HepG2 (cell line): ENCODE data around the gene NRN1L. TPM values are rescaled to one million over a fixed set of nuclear protein-coding genes. Genes with fewer than 3 reads are reported as not detected.
A peak's percentile ranks its signal among the peaks of the same experiment; 100 is the strongest.

Experiments used
- ARNT2 ChIP-seq: sonication (generic); formaldehyde crosslinking; IDR thresholded peaks from 2 replicates; pipeline ENCODE4 v1.8.0; 2022; ENCODE audit warnings: mild to moderate bottlenecking, low read depth, missing genetic modification reagents, moderate library complexity
- CTCF ChIP-seq: sonication (generic); formaldehyde crosslinking; IDR thresholded peaks from 2 replicates; pipeline ENCODE4 v1.5.0; 2020; ENCODE audit warnings: mild to moderate bottlenecking, missing genetic modification reagents, moderate library complexity
- ERF ChIP-seq: IDR thresholded peaks from 2 replicates; pipeline ENCODE4 v1.6.1; 2018; ENCODE audit warnings: missing biosample characterization, missing genetic modification reagents
- FOSL2 ChIP-seq: sonication (generic); formaldehyde crosslinking; IDR thresholded peaks from 2 replicates; pipeline ENCODE4 v1.4.0; 2020; ENCODE audit warnings: missing genetic modification reagents
- MEIS1 ChIP-seq: sonication (generic); formaldehyde crosslinking; IDR thresholded peaks from 2 replicates; pipeline ENCODE4 v1.9.0; 2021; ENCODE audit warnings: mild to moderate bottlenecking, missing genetic modification reagents, moderate library complexity, borderline replicate concordance
- PHF21A ChIP-seq: sonication (generic); formaldehyde crosslinking; IDR thresholded peaks from 2 replicates; pipeline ENCODE4 v1.5.0; 2020; ENCODE audit warnings: mild to moderate bottlenecking, missing genetic modification reagents
- PPARG ChIP-seq: conservative IDR thresholded peaks from 2 replicates; pipeline ENCODE4 v1.6.1; 2016; ENCODE audit warnings: missing biosample characterization, missing genetic modification reagents
- RBM22 ChIP-seq: fragments of 200-400 bp; formaldehyde crosslinking; optimal IDR thresholded peaks from 2 replicates; pipeline ENCODE3; 2017; ENCODE audit warnings: mild to moderate bottlenecking, low read length, moderate library complexity
- REL ChIP-seq: sonication (generic); formaldehyde crosslinking; conservative IDR thresholded peaks from 2 replicates; pipeline ENCODE4 v1.8.0; 2022; ENCODE audit warnings: mild to moderate bottlenecking, missing genetic modification reagents, moderate library complexity
- SP2 ChIP-seq: sonication (generic); formaldehyde crosslinking; IDR thresholded peaks from 2 replicates; pipeline ENCODE4 v1.5.1; 2020; ENCODE audit warnings: mild to moderate bottlenecking, missing genetic modification reagents
- TBL1XR1 ChIP-seq: fragments of 150-350 bp; IDR thresholded peaks from 2 replicates; pipeline ENCODE4 v1.6.1; 2014; ENCODE audit warnings: borderline replicate concordance, low read length; ENCODE audit not compliant: partially characterized antibody
- ZBTB25 ChIP-seq: IDR thresholded peaks from 2 replicates; pipeline ENCODE4 v1.6.1; 2018; ENCODE audit warnings: missing genetic modification reagents
- ZFYVE20 ChIP-seq: sonication (generic); formaldehyde crosslinking; IDR thresholded peaks from 2 replicates; pipeline ENCODE4 v1.8.0; 2023; ENCODE audit warnings: low read depth, mild to moderate bottlenecking, moderate library complexity, missing genetic modification reagents, borderline replicate concordance
- ZNF225 ChIP-seq: sonication (generic); formaldehyde crosslinking; IDR thresholded peaks from 2 replicates; pipeline ENCODE4 v1.4.0; 2020; ENCODE audit warnings: mild to moderate bottlenecking, missing genetic modification reagents
- ZNF260 ChIP-seq: sonication (generic); formaldehyde crosslinking; IDR thresholded peaks from 2 replicates; pipeline ENCODE4 v1.4.0; 2020; ENCODE audit warnings: missing genetic modification reagents, low read depth, mild to moderate bottlenecking, borderline replicate concordance
- ZNF446 ChIP-seq: sonication (generic); formaldehyde crosslinking; IDR thresholded peaks from 2 replicates; pipeline ENCODE4 v1.5.0; 2020; ENCODE audit warnings: mild to moderate bottlenecking, missing genetic modification reagents
- ZNF687 ChIP-seq: sonication (generic); formaldehyde crosslinking; IDR thresholded peaks from 2 replicates; pipeline ENCODE4 v1.5.1; 2020; ENCODE audit warnings: mild to moderate bottlenecking, missing genetic modification reagents, moderate library complexity
- ZNF788 ChIP-seq: sonication (generic); formaldehyde crosslinking; IDR thresholded peaks from 2 replicates; pipeline ENCODE4 v1.5.0; 2020; ENCODE audit warnings: mild to moderate bottlenecking, missing genetic modification reagents, borderline replicate concordance
- ZNF839 ChIP-seq: sonication (generic); formaldehyde crosslinking; IDR thresholded peaks from 2 replicates; pipeline ENCODE4 v1.4.0; 2020; ENCODE audit warnings: missing genetic modification reagents, mild to moderate bottlenecking, borderline replicate concordance
- ZSCAN30 ChIP-seq: sonication (generic); formaldehyde crosslinking; IDR thresholded peaks from 2 replicates; pipeline ENCODE4 v1.5.0; 2020; ENCODE audit warnings: mild to moderate bottlenecking, missing genetic modification reagents
- polyA plus RNA-seq, 8 experiments: library from polyadenylated mRNA; depleted of rRNA in 3 of 8; stranded (reverse) in 7 of 8; unstranded in 1 of 8; fragments of >200 nt; fragmentation: Illumina TruSeq in 4 of 8; extraction: Trizol in 4 of 8; gene quantifications; 2 replicates each; pipeline versions ENCODE4 v1.2.1 to v1.2.3, GENCODE V29; 2011 to 2016; ENCODE audit warnings: low read depth in 4 of 8, missing spikeins in 1 of 8, mixed read lengths in 1 of 8; ENCODE audit not compliant: insufficient read depth in 1 of 8
- total RNA-seq, 5 experiments: library from RNA; depleted of rRNA; stranded (reverse); fragments of >200 nt; fragmentation: Illumina TruSeq; extraction: Trizol; gene quantifications; 2 replicates each; pipeline ENCODE4 v1.2.3, GENCODE V29; 2016; ENCODE audit warnings: low read depth in 1 of 5

Gene NRN1L
- total and polyA plus RNA-seq, 2 of the 13 experiments (the other 11 are each of a cell fraction or from before 2014, with no cell fraction given): 0.53 to 1.2 TPM

GRCh38 chr16:67934306-67935100 is 49.8 kb downstream of the NRN1L start (continued):
- TF ChIP-seq ZNF446: no peak
- TF ChIP-seq ZNF839: no peak
- TF ChIP-seq RBM22: peak; percentile 56
- no peak for TF ChIP-seq MEIS1 (CRISPR knock-in tag)
- peak; percentile 68; the same call in 1 of the 2 replicates for TF ChIP-seq ZNF225 (CRISPR knock-in tag)
- no peak for TF ChIP-seq REL
- no peak; the same call in 1 of the 2 replicates for TF ChIP-seq FOSL2 (CRISPR knock-in tag)
- TF ChIP-seq ARNT2 (CRISPR knock-in tag): 0 out of 2 replicates have a peak, but pooled peaks have one; percentile 4
- TF ChIP-seq ZNF260 (CRISPR knock-in tag): no peak
- TF ChIP-seq PHF21A (CRISPR knock-in tag): no peak
- 0 out of 2 replicates have a peak, but pooled peaks have one; percentile 68 for TF ChIP-seq ZFYVE20 (CRISPR knock-in tag)
- 0 out of 2 replicates have a peak, but pooled peaks have one; percentile 62 for TF ChIP-seq ZNF788
- no peak for TF ChIP-seq PPARG (CRISPR knock-in tag)
- no peak for TF ChIP-seq SP2
- TF ChIP-seq TBL1XR1: no peak
- no peak for TF ChIP-seq ZNF687 (CRISPR knock-in tag)
- no peak for TF ChIP-seq ZBTB25
- TF ChIP-seq CTCF (CRISPR knock-in tag): 0 out of 2 replicates have a peak, but pooled peaks have one; percentile 6
- no peak for TF ChIP-seq ERF
- TF ChIP-seq ZSCAN30: no peak
